HG02798 (cell line): Measurements from ENCODE around the gene FYB2.

Experiments used
- ATAC-seq: cut with Tn5 transposase; IDR thresholded peaks from one replicate; pipeline ENCODE4 v1.9.1; 2021; ENCODE audit warnings: mild to moderate bottlenecking; ENCODE audit not compliant: unreplicated experiment, poor library complexity

FYB2 gene, protein sequence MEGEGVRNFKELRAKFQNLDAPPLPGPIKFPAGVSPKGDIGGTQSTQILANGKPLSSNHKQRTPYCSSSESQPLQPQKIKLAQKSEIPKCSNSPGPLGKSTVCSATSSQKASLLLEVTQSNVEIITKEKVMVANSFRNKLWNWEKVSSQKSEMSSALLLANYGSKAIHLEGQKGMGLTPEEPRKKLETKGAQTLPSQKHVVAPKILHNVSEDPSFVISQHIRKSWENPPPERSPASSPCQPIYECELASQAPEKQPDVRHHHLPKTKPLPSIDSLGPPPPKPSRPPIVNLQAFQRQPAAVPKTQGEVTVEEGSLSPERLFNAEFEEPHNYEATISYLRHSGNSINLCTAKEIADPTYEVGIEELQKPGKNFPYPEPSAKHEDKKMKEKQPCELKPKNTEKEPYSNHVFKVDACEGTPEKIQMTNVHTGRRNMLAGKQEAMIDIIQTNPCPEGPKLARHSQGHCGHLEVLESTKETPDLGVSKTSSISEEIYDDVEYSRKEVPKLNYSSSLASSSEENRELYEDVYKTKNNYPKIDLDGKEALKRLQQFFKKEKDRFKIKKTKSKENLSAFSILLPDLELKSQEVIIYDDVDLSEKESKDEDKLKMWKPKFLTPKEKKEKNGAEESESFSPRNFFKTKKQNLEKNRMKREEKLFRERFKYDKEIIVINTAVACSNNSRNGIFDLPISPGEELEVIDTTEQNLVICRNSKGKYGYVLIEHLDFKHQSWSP

DNA sequence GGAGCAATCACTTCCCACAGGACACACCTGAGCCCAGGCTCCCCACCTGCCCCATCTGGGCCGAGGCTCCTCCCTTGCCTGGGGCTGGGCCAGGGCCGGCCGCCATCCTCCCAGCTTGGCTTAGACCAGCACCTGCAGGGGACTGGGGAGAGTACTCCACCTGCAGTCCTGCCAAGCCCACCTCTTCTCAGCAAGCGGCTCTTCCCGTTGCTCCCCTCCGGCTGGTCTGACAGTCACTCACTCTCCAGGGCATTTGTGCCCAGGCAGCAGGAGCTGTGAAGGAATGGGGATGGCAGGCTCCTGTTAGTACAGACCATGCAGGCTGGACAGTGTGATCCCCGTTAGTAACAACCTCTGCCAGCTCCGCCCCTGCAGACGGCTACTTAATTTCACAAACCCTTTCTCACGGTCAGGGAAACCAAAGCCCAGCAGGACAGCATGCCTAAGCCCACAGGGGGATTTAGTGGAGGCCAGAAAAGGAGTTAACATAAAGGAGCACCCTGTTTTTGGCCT is at the start of gene FYB2:
Gene FYB2, minus strand, starts transcription at position 18 of the 513 bp plus-strand sequence. CDS start 114 bp downstream, outside the sequence.
- ATAC-seq: no peak

- ATAC-seq: no peak
These were observed 49.6 kb upstream of the FYB2 start for GRCh38 chr1:56868761-56869160.

- ATAC-seq: no peak
These were observed 48.3 kb upstream of the FYB2 start for GRCh38 chr1:56867491-56867890.

- no peak for ATAC-seq
These were observed 47.5 kb upstream of the FYB2 start for GRCh38 chr1:56866656-56867055.

- ATAC-seq: no peak
These were observed 45.2 kb upstream of the FYB2 start for GRCh38 chr1:56864430-56864829.

GRCh38 chr1:56863265-56863992 is 44.2 kb upstream of the FYB2 start:
- ATAC-seq: no peak

DNA sequence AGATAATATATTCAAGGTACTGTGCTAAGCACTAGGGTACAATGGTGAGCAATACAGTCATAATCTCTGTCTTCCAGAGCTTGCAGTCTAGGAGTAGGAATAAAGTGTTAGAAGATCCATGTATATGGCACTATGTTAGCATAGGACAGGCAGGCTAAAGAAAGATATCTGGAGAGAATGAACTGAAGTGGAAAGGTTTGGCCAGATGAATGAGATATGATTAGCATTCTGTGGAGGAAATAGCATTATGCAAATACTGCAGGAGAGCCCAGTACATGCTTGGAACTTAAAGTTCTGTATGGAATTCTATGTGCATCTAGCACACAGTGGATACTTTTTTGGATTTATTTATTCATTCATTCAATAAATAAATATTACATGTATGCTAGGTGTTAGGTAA is 40.1 kb upstream of the FYB2 start:
- no peak for ATAC-seq

DNA sequence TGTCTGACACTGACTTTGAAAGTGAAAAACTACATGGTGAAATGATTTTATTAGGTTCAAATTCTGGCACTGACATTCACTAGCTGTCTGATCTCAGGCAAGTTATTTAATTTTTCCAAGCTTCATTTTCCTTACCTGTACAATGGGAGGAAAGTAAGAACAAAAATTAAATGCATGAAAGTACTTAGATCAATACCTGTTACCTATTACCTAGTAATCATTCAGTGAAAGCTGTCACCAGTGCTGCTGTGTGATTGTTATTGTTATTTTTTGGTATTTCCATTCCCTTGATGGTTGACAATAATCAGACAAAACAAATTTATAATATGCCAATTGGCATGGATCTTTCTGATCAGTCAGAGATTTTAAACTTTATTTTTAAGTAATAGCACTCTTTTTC is 37.0 kb upstream of the FYB2 start:
- ATAC-seq: no peak

GRCh38 chr1:56855190-56855589 is 36.0 kb upstream of the FYB2 start:
- no peak for ATAC-seq

DNA sequence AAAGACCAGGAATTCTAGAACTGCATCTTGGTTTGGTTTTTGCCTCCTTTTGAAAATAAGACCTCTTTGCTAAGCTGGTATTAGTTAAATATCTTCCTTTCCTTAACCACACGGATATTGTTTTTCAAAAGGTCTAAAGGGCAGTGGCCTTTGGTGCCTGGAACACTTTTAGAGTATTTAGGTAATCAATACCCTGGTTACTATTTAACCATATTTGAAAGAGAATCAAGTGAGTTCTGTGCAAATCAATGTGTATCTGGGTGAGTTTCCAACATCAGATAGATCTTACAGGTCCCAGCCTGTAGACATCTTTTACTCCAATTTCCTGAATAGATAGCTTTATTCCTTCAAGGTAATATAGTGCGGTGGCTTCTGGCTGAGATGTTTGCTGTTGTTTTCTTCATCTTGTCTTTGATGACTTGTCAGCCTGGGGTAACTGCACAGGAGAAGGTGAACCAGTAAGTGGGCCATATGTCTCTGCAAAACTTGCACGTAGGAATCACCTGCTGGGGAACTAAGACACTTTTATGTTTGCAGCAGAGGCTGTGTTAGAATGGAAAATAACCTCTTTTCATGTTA is 35.4 kb upstream of the FYB2 start, which contains the start of gene C8A:
Gene C8A, plus strand, starts transcription at position 277 of the 579 bp plus-strand sequence. Its CDS starts 105 bp downstream, at position 382.
- ATAC-seq: no peak

DNA sequence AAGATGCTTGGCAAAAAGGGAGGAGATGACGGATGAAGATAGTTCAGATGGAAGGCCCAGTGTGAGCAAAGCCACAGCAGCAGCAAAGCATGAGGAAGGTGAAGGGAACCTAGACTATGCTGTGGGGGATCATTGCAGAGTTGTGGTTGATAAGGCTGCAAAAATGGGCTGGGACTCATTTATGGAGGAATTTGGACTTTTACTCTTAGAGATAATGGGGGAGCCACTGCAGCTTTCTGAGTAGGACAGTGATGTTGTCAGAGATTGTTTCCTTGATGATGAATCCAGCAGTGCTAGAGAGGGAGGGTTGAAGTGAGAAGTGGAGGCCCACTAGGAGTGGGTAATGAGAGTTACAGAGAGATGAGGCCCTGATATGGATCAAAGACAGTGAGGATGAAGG is 33.3 kb upstream of the FYB2 start:
- no peak for ATAC-seq

DNA sequence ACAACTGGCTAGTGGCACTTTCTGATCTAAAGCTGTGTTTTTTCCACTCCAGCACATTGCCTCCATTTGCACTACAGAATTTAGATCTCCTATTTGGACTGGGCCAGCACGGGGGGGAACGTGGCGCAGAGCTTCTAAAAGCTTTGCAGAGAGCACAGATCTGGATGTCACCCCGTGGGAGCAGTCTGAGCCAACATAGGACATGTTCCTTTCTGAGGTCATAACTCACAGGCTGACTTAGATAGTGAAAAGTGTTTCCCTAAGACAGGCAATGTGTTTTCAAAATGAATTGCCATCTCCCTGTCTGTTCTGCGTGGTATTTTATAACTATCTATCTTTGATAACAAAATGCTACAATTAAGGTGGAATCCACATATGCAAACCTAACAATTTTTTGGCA is 31.7 kb upstream of the FYB2 start:
- ATAC-seq: no peak

DNA sequence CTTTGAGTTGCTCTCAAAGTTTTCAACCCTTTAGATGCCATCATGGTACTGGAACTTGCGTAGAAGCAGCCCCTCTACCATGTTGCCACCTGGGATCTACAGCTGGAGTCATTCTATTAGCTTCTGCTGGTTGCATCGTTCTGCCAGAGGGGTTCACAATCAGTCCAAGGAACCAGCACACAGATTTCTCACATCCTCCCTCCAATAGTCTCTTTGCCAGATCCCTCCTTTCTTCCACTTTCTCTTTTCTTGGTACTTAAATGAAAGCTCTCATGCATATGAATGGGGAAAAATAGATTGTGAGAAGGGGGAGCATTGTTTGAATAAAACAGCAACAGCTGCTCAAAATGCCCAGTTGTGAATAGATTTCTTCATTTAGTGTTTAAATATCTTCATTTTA is 31.2 kb upstream of the FYB2 start:
- ATAC-seq: no peak

- no peak for ATAC-seq
These were observed 30.5 kb upstream of the FYB2 start for GRCh38 chr1:56849750-56850149.

- ATAC-seq: no peak
These were observed 26.1 kb upstream of the FYB2 start for GRCh38 chr1:56845343-56845742.

DNA sequence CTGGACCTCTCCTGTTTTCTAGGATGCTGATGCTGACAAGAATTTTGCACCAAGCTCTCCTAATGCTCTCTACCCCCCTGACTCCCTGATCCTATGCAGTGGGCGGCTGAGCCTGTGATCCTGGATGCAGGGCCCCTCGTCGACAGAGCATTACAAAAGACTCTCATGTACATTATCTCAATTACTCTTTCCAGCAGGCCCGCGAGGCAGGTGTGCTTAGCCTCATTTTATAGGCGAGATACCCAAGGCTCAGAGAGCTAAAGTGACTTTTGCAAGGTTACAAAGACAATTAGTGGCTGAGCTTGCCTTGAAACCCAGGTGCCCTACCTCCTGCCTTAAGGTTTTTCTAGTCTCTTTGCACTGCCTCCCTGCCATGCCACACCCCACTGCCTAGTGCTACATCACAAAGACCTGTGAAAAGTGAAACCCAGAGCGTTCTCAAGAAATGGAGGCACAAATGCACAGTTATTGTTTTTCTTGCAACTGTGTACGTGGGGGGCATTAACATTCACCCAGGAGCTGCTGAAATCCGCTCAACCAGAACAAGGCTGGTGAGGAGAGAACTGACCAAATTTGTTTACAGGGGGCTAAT is 25.4 kb upstream of the FYB2 start:
- no peak for ATAC-seq

DNA sequence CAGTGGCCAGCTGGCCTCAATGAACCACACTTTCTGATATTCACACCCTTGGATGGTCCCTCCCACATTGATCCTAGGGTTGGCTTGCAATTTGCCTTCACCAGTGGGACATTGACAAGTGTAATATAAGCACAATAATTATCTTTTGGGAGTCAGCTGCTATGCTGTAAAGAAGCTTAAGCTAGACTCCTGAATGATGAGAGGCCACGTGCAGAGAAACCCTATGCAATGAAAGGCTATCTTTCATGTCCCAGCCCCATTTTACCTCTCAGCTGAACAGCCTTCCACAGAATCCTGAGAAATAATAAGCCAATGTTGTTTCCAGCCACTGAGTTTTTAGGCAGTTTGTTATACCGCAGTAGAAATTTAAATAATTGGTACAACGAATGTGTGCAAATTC is 24.3 kb upstream of the FYB2 start:
- no peak for ATAC-seq

DNA sequence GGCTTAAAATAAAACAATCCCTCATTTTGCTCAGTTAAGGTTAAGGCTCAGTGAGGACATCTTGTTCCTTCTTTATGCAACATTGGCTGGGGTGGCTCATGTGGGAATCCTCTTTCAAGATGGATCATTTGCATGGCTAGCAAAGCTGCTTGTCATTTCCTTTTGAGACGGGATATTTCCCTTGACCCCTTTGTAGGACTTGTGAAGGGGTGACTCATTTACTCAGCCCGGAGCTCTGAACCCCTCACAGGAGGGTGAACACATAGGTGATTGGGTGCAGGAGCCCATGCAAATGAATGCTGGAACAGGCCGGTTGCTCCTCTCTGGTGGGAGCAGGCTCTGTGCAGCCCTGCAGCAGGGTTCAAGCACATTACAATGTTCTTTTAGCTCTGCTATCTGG is 19.6 kb upstream of the FYB2 start:
- no peak for ATAC-seq

DNA sequence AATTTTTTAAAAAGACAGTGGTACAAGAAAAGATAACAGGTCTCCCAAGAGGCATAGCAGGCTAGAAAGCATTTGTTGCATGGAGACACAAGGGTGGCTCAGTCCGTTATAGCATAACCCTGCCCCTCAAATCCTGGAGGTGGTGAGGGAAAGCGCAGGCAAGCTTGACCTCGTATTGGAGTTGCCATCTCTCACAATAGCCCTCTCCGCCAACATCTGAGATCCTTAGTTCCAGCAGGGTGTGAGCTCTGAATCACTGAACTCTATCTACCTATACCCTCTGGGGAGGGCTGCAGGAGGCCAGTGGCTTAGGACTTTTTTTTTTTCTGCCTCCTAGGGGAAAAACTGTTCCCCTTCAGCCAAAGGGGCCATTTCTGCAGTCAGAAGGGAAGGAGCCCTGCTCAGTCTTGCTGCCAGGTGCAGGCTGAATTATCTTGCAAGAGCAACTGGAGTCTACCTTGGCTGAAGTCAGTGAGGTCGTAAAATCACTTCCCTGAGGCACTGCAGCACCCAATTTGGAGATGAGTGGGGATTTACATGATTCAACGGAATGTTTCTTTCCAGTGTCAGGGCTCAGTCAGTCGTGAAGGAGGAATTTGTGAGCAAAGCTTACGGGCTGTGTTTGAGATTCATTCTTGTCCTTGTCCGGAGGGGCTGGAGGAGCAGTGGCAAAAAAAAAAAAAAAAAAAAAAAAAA is 18.2 kb upstream of the FYB2 start:
- no peak for ATAC-seq
